Liver (tissue), 9 donors: ENCODE results near the gene RGR. TPM values are rescaled to one million over a fixed set of nuclear protein-coding genes. Genes with fewer than 3 reads are reported as not detected.

ENCODE experiments used
- DNase-seq: peaks from one replicate; pipeline ENCODE4 v3.0.0-alpha.2; 2017; ENCODE audit warnings: low spot score
- H3K27ac ChIP-seq, 2 donors: one replicate each; pipeline ENCODE4 v1.7.0; 2013; ENCODE audit warnings: inconsistent platforms in 2 of 2, low read length in 2 of 2, control low read depth in 1 of 2, low read depth in 1 of 2, mild to moderate bottlenecking in 1 of 2
- H3K27me3 ChIP-seq, 4 donors: one replicate each; pipeline versions ENCODE4 v1.6.1 to v1.7.0; 2013; ENCODE audit warnings: low read length in 3 of 4, inconsistent platforms in 1 of 4, mild to moderate bottlenecking in 1 of 4, moderate library complexity in 1 of 4; ENCODE audit not compliant: control insufficient read depth in 4 of 4, insufficient read depth in 4 of 4
- H3K36me3 ChIP-seq, 4 donors: one replicate each; pipeline versions ENCODE4 v1.6.1 to v1.7.0; 2013; ENCODE audit warnings: low read length in 3 of 4, mild to moderate bottlenecking in 3 of 4, low read depth in 1 of 4, moderate library complexity in 1 of 4; ENCODE audit not compliant: control insufficient read depth in 4 of 4, insufficient read depth in 3 of 4
- H3K4me1 ChIP-seq, 4 donors: one replicate each; pipeline versions ENCODE4 v1.6.1 to v1.7.0; 2013; ENCODE audit warnings: low read length in 3 of 4, mild to moderate bottlenecking in 3 of 4, moderate library complexity in 1 of 4; ENCODE audit not compliant: control insufficient read depth in 4 of 4, insufficient read depth in 4 of 4
- H3K4me3 ChIP-seq, 3 donors: one replicate each; pipeline versions ENCODE4 v1.6.1 to v1.7.0; 2013; ENCODE audit warnings: low read length in 3 of 3, control low read depth in 1 of 3, low read depth in 1 of 3, mild to moderate bottlenecking in 1 of 3
- H3K9ac ChIP-seq, 2 donors: one replicate each; pipeline ENCODE4 v1.7.0; 2013; ENCODE audit warnings: low read length in 2 of 2, mild to moderate bottlenecking in 2 of 2, moderate library complexity in 2 of 2, control low read depth in 1 of 2, low read depth in 1 of 2
- H3K9me3 ChIP-seq, 4 donors: one replicate each; pipeline versions ENCODE4 v1.6.1 to v1.7.0; 2013; ENCODE audit warnings: low read length in 3 of 4; ENCODE audit not compliant: control insufficient read depth in 4 of 4
- ATF3 ChIP-seq: IDR thresholded peaks from 2 replicates; pipeline ENCODE4 v1.6.1; 2016; ENCODE audit warnings: antibody characterized with exemption
- EGR1 ChIP-seq, 2 donors: IDR thresholded peaks; 2 replicates each; pipeline ENCODE4 v1.6.1; 2016 to 2018; ENCODE audit warnings: antibody characterized with exemption in 2 of 2, low read depth in 2 of 2
- FOXA1 ChIP-seq: IDR thresholded peaks from 2 replicates; pipeline ENCODE4 v1.6.1; 2016; ENCODE audit warnings: antibody characterized with exemption
- FOXA2 ChIP-seq: IDR thresholded peaks from 2 replicates; pipeline ENCODE4 v1.6.1; 2016; ENCODE audit warnings: antibody characterized with exemption
- GABPA ChIP-seq, 2 donors: IDR thresholded peaks in 1 of 2; conservative IDR thresholded peaks in 1 of 2; 2 replicates each; pipeline ENCODE4 v1.6.1; 2016; ENCODE audit warnings: antibody characterized with exemption in 2 of 2, mild to moderate bottlenecking in 1 of 2, moderate library complexity in 1 of 2
- MAX ChIP-seq: IDR thresholded peaks from 2 replicates; pipeline ENCODE4 v1.6.1; 2016; ENCODE audit warnings: antibody characterized with exemption
- RAD21 ChIP-seq, 2 donors: IDR thresholded peaks; 2 replicates each; pipeline ENCODE4 v1.6.1; 2016; ENCODE audit warnings: antibody characterized with exemption in 2 of 2, mild to moderate bottlenecking in 2 of 2
- REST ChIP-seq: IDR thresholded peaks from 2 replicates; pipeline ENCODE4 v1.6.1; 2016; ENCODE audit warnings: antibody characterized with exemption, mild to moderate bottlenecking
- RXRA ChIP-seq, 2 donors: IDR thresholded peaks; 2 replicates each; pipeline ENCODE4 v1.6.1; 2017 to 2018; ENCODE audit warnings: antibody characterized with exemption in 2 of 2, mild to moderate bottlenecking in 1 of 2
- WGBS: extraction: QIAGEN DNeasy Blood & Tissue Kit; methylation state at CpG from one replicate; pipeline ENCODE4 v1.1.7; 2013; 5-methylcytosine and 5-hydroxymethylcytosine counted together
- polyA plus RNA-seq, 2 donors: library from polyadenylated mRNA; stranded (reverse) in 1 of 2; unstranded in 1 of 2; fragments of 200-250 nt in 1 of 2; fragments of >200 nt in 1 of 2; fragmentation: Nextera tagmentation in 1 of 2; extraction: Ambion mirVana in 1 of 2; gene quantifications; one replicate each; pipeline versions ENCODE4 v1.2.1 to v1.2.3, GENCODE V29; 2013 to 2015
- total RNA-seq, 2 donors: library from RNA; depleted of rRNA; stranded (reverse); fragments of >200 nt; gene quantifications; one replicate each; pipeline ENCODE4 v1.2.3, GENCODE V29; 2014
- TF ChIP-seq, protein P1 (sequence below): fragments of 150-350 bp; IDR thresholded peaks from 2 replicates; pipeline ENCODE4 v1.5.1; 2017; ENCODE audit warnings: improper control_type of control experiment, low read depth, low read length; ENCODE audit not compliant: missing input control
- TF ChIP-seq, protein P2 (sequence below): IDR thresholded peaks from 2 replicates; pipeline ENCODE4 v1.6.1; 2016; ENCODE audit warnings: antibody characterized with exemption
- donor health status: healthy.
- donor health status: healthy.
- donor health status: healthy.
- donor health status: healthy.
- donor health status: healthy.

RGR gene
- total and polyA plus RNA-seq, 4 donors = not detected

DNA sequence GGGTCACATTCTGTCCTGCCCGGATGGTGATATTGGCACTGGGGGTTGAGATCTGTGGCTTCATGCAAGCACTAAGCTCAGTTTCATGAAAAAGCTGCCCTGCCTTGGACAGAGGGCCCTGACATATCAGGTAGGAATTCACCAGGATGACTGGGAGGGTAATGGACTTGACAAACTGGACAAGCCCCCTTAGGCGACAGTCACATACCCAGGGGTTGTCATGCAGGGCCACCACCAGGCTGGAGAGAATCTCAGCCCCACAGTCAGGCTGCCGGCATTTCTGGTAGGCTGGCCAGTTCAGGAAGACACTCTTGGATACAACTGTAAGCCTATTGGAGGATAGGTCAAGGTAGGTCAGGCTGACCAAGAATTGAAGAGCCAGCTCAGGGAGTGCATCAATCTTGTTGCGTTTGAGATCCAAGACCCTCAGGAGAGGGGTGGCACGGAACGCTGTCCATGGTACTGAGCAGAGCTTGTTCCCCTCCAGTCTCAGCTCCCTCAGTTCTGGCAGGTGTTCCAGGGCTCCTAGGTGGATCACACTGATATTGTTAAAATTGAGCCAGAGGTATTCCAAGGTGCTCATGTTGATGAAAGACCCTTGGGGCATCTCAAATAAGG, 20.3 kb upstream of the RGR start:
- Histone ChIP-seq H3K9ac (no peak overlapping the region), H3K27ac (no peak overlapping the region), H3K27me3 (peaks cover 0 to 11% (median 3%) of the 10 kb centered on the region in 4 donors), H3K36me3 (no peaks in the 10 kb centered on the region), H3K9me3 (no peaks in the 10 kb centered on the region), H3K4me1 (no peaks in the 10 kb centered on the region), H3K4me3 (no peak overlapping the region)
- 46% methylated on average over 6 of the region's 6 CpGs for WGBS
- DNase-seq = no peak
- TF ChIP-seq MAX = no peak
- no peak for TF ChIP-seq FOXA2
- TF ChIP-seq, protein P1, sequence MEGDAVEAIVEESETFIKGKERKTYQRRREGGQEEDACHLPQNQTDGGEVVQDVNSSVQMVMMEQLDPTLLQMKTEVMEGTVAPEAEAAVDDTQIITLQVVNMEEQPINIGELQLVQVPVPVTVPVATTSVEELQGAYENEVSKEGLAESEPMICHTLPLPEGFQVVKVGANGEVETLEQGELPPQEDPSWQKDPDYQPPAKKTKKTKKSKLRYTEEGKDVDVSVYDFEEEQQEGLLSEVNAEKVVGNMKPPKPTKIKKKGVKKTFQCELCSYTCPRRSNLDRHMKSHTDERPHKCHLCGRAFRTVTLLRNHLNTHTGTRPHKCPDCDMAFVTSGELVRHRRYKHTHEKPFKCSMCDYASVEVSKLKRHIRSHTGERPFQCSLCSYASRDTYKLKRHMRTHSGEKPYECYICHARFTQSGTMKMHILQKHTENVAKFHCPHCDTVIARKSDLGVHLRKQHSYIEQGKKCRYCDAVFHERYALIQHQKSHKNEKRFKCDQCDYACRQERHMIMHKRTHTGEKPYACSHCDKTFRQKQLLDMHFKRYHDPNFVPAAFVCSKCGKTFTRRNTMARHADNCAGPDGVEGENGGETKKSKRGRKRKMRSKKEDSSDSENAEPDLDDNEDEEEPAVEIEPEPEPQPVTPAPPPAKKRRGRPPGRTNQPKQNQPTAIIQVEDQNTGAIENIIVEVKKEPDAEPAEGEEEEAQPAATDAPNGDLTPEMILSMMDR = no peak
- TF ChIP-seq REST = peak; percentile 96
- no peak for TF ChIP-seq RXRA (IDR thresholded peaks at IDR 0.05)

DNA sequence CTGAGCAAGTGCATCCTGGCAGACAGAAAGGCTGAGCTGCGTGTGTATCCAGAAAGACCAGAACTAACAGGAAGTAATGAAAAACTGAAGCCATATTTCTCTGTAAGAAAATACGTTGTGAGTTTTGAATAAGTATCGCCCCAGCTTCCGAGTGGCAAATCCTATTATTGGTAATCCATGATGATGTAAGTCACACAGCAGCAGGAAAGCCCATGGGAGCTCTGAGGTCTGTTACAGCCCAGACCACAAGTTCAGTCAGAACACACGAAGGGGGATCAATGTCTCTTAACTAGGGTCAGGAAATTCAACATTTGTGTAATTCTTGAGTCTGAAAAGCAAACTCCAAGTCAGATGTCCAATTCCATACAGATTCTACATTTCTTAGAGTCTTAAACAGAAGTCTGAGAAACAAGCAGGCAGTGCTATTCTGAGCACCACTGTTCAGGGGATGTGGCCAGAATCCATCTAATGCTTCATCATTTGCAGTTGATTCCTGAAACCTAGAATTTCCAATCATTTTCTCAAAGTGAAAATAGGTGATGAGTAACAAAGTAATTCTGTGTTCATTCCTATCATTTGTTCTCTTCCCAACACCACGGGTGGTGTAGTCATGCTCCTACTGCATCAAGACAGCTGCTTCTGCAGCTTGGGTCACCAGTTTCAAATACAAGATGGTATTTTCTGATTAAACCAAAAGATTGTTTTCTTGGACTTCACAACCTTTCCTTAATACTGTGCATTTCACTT, 19.3 kb upstream of the RGR start, which contains the start of gene LRIT2:
TSS of gene LRIT2 (minus strand) at position 118 of the 747 bp plus-strand sequence. CDS start at position 94, 24 bp downstream.
- H3K4me1 ChIP-seq = no peaks in the 10 kb centered on the region
- H3K9ac ChIP-seq = no peak within 1 kb of the TSS
- WGBS = 59% methylated on average over 6 of the region's 6 CpGs
- no peak within 1 kb of the TSS for H3K27ac ChIP-seq
- DNase-seq = no peak
- H3K36me3 ChIP-seq = no peaks in the 10 kb centered on the region
- peaks cover 0 to 12% (median 3%) of the 10 kb centered on the region in 4 donors for H3K27me3 ChIP-seq
- no peak for TF ChIP-seq GABPA (IDR thresholded peaks at IDR 0.05 in 1 of 2, conservative IDR thresholded peaks at IDR 0.05 in 1 of 2)
- TF ChIP-seq MAX = no peak
- no peak for TF ChIP-seq FOXA2
- TF ChIP-seq FOXA1 = no peak
- TF ChIP-seq, protein P2, sequence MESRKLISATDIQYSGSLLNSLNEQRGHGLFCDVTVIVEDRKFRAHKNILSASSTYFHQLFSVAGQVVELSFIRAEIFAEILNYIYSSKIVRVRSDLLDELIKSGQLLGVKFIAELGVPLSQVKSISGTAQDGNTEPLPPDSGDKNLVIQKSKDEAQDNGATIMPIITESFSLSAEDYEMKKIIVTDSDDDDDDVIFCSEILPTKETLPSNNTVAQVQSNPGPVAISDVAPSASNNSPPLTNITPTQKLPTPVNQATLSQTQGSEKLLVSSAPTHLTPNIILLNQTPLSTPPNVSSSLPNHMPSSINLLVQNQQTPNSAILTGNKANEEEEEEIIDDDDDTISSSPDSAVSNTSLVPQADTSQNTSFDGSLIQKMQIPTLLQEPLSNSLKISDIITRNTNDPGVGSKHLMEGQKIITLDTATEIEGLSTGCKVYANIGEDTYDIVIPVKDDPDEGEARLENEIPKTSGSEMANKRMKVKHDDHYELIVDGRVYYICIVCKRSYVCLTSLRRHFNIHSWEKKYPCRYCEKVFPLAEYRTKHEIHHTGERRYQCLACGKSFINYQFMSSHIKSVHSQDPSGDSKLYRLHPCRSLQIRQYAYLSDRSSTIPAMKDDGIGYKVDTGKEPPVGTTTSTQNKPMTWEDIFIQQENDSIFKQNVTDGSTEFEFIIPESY = no peak
- no peak for TF ChIP-seq REST
- no peak for TF ChIP-seq EGR1 (IDR thresholded peaks at IDR 0.05; ENCODE audit: low read depth in 2 of 2)
- TF ChIP-seq RXRA (IDR thresholded peaks at IDR 0.05) = no peak
- TF ChIP-seq ATF3 = no peak
- no peak for TF ChIP-seq RAD21 (IDR thresholded peaks at IDR 0.05)
- no peak within 1 kb of the TSS for H3K4me3 ChIP-seq
- H3K9me3 ChIP-seq = no peaks in the 10 kb centered on the region
